ENCODE data around the gene KRTAP17-1. TPM values are rescaled to one million over a fixed set of nuclear protein-coding genes. Genes with fewer than 3 reads are reported as not detected.

The KRTAP17-1 gene

GRCh38 chr17:41267711-41268110 lies 47.8 kb downstream of the KRTAP17-1 start:
- H3K9ac ChIP-seq (ENCODE audit: low read depth, low read length, poor library complexity), result no peak overlapping the region
- no CpG with 5 or more reads among the region's 3 CpGs for WGBS, 2 donors (ENCODE audit: extremely low coverage in 2 of 2, insufficient read length in 2 of 2, insufficient replicate concordance in 1 of 2)
- no peak overlapping the region for H3K4me2 ChIP-seq (ENCODE audit: insufficient read depth, low read length, poor library complexity, severe bottlenecking)
- DNase-seq (ENCODE audit: low spot score), result no peak
- H3K36me3 ChIP-seq (replicated peaks in 1 of 2; ENCODE audit: control insufficient read depth in 2 of 2, insufficient read depth in 2 of 2, low read length in 2 of 2), result no peaks in the 10 kb centered on the region
- no peak overlapping the region for H3K18ac ChIP-seq (ENCODE audit: low read length)
- no peaks in the 10 kb centered on the region for H3K4me1 ChIP-seq (ENCODE audit: control insufficient read depth in 2 of 2, insufficient read depth in 1 of 2, low read depth in 1 of 2, low read length in 2 of 2)
- no peaks in the 10 kb centered on the region for H3K27me3 ChIP-seq (ENCODE audit: control insufficient read depth in 3 of 3, insufficient read depth in 3 of 3, low read depth in 1 of 3, low read length in 3 of 3)
- no peak overlapping the region for H3K27ac ChIP-seq (replicated peaks; ENCODE audit: low read length)
- no peak overlapping the region for H2BK120ac ChIP-seq (ENCODE audit: low read depth, low read length)
- no peak overlapping the region for H4K91ac ChIP-seq (ENCODE audit: low read depth, low read length, poor library complexity)
- no peak overlapping the region for H2AK5ac ChIP-seq (ENCODE audit: low read depth, low read length)
- H2BK15ac ChIP-seq (ENCODE audit: low read length), result no peak overlapping the region
- no peaks in the 10 kb centered on the region for H3K79me1 ChIP-seq (ENCODE audit: low read depth, low read length)
- H2BK12ac ChIP-seq (ENCODE audit: low read length), result no peak overlapping the region
- no peak overlapping the region for H2BK5ac ChIP-seq (ENCODE audit: low read length)
- no peaks in the 10 kb centered on the region for H3K9me3 ChIP-seq (replicated peaks in 1 of 2; ENCODE audit: control insufficient read depth in 2 of 2, insufficient read depth in 1 of 2, low read depth in 1 of 2, low read length in 2 of 2)
- no peak overlapping the region for H3K14ac ChIP-seq (ENCODE audit: low read length)
- no peak overlapping the region for H4K8ac ChIP-seq (ENCODE audit: low read depth, low read length)
- H3K4me3 ChIP-seq (ENCODE audit: low read length in 2 of 2), result no peak overlapping the region
- no peak overlapping the region for H3K23ac ChIP-seq (ENCODE audit: low read depth, low read length, poor library complexity)
- no peak overlapping the region for H2AFZ ChIP-seq (ENCODE audit: low read length)
- no peak overlapping the region for H3K4ac ChIP-seq (ENCODE audit: low read length)

GRCh38 chr17:41265078-41265477 lies 50.4 kb downstream of the KRTAP17-1 start, which contains the start of gene KRTAP9-6:
KRTAP9-6 (plus strand) TSS chr17:41265378; CDS start chr17:41265378, 0 bp downstream.
- Histone ChIP-seq H3K4me3 (ENCODE audit: low read length in 2 of 2) (no peak within 1 kb of the TSS), H3K4me2 (ENCODE audit: insufficient read depth, low read length, poor library complexity, severe bottlenecking) (no peak within 1 kb of the TSS), H2BK12ac (ENCODE audit: low read length) (no peak within 1 kb of the TSS), H2BK5ac (ENCODE audit: low read length) (no peak within 1 kb of the TSS), H3K18ac (ENCODE audit: low read length) (no peak within 1 kb of the TSS), H2AK5ac (ENCODE audit: low read depth, low read length) (no peak within 1 kb of the TSS), H3K9ac (ENCODE audit: low read depth, low read length, poor library complexity) (no peak within 1 kb of the TSS), H3K14ac (ENCODE audit: low read length) (peak within 1 kb of the TSS; percentile 38), H3K23ac (ENCODE audit: low read depth, low read length, poor library complexity) (no peak within 1 kb of the TSS), H3K27ac (replicated peaks; ENCODE audit: low read length) (no peak within 1 kb of the TSS), H4K91ac (ENCODE audit: low read depth, low read length, poor library complexity) (no peak within 1 kb of the TSS), H2BK15ac (ENCODE audit: low read length) (no peak within 1 kb of the TSS), H3K4me1 (ENCODE audit: control insufficient read depth in 2 of 2, insufficient read depth in 1 of 2, low read depth in 1 of 2, low read length in 2 of 2) (no peaks in the 10 kb centered on the region), H4K8ac (ENCODE audit: low read depth, low read length) (no peak within 1 kb of the TSS), H3K4ac (ENCODE audit: low read length) (no peak within 1 kb of the TSS), H3K36me3 (replicated peaks in 1 of 2; ENCODE audit: control insufficient read depth in 2 of 2, insufficient read depth in 2 of 2, low read length in 2 of 2) (no peaks in the 10 kb centered on the region), H3K9me3 (replicated peaks in 1 of 2; ENCODE audit: control insufficient read depth in 2 of 2, insufficient read depth in 1 of 2, low read depth in 1 of 2, low read length in 2 of 2) (no peaks in the 10 kb centered on the region), H3K27me3 (ENCODE audit: control insufficient read depth in 3 of 3, insufficient read depth in 3 of 3, low read depth in 1 of 3, low read length in 3 of 3) (no peaks in the 10 kb centered on the region), H3K79me1 (ENCODE audit: low read depth, low read length) (no peaks in the 10 kb centered on the region), H2BK120ac (ENCODE audit: low read depth, low read length) (no peak within 1 kb of the TSS), H2AFZ (ENCODE audit: low read length) (no peak within 1 kb of the TSS)
- no peak for DNase-seq (ENCODE audit: low spot score)
- no CpG with 5 or more reads among the region's 2 CpGs for WGBS, 2 donors (ENCODE audit: extremely low coverage in 2 of 2, insufficient read length in 2 of 2, insufficient replicate concordance in 1 of 2)

Small RNA genes lying within 50 kb of the gene (small RNA-seq; reads per million reads assigned to genes)
- gene KRTAP9-10P (ENCODE audit: insufficient read depth), result not detected
